ENCODE measurements around the gene LRRC43. TPM values are rescaled to one million over a fixed set of nuclear protein-coding genes. Genes with fewer than 3 reads are reported as not detected.

Gene LRRC43
- total and polyA plus RNA-seq, 10 of the 15 experiments (the other 5 are each of a cell fraction or from before 2014, with no cell fraction given), result 0.23 TPM; not detected in 9

DNA sequence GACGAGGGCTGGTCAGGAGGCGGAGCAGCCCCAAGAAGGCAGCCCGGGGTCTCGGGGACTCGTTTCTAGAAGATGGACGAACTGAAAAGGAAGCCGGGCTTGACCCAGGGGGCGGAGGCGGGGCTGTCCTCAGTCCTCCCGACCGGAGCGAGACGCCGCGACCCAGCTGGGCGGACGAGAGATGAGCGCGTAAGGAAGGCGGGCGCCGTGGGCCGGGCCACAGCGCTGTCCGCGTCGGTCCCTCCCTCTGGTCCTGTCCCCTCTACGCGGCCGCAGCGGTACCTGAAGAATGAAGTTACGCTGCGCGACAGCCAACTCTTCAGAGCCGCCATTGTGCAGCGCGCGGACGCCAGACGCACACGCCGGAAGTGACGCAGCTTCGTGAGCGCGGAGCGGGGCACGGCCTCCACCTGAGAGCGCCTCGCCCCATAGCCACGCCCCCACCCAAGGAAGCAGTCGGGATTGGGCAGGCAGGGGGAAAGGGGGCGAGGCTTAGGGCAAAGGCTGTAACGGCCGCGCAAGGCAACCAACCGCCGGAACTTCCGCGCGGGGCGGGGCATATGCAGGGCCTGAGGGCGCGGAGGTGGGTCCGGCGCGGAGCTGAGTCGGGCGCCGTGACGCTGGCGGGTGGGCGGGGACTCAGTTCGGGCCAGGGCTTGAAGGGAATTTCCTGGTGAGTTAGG, 42.9 kb downstream of the LRRC43 start, which contains the start of gene DIABLO (continued):
- TF ChIP-seq SMAD1 (IDR thresholded peaks at IDR 0.05; ENCODE audit: low read depth, partially characterized antibody) (no peak), IKZF2 (IDR thresholded peaks at IDR 0.05) (no peak; a peak in 1 of 4 replicates), RCOR1 (conservative IDR thresholded peaks at IDR 0.05; ENCODE audit: low read depth, low read length) (no peak), TAF1 (IDR thresholded peaks at IDR 0.05; ENCODE audit: borderline replicate concordance, low read depth, low read length) (peak; percentile 97), CEBPB (IDR thresholded peaks at IDR 0.05; ENCODE audit: borderline replicate concordance in 1 of 2, low read depth in 2 of 2, low read length in 2 of 2) (no peak), IRF4 (IDR thresholded peaks at IDR 0.05; ENCODE audit: low read depth, low read length) (no peak)
- TF ChIP-seq, protein P1, sequence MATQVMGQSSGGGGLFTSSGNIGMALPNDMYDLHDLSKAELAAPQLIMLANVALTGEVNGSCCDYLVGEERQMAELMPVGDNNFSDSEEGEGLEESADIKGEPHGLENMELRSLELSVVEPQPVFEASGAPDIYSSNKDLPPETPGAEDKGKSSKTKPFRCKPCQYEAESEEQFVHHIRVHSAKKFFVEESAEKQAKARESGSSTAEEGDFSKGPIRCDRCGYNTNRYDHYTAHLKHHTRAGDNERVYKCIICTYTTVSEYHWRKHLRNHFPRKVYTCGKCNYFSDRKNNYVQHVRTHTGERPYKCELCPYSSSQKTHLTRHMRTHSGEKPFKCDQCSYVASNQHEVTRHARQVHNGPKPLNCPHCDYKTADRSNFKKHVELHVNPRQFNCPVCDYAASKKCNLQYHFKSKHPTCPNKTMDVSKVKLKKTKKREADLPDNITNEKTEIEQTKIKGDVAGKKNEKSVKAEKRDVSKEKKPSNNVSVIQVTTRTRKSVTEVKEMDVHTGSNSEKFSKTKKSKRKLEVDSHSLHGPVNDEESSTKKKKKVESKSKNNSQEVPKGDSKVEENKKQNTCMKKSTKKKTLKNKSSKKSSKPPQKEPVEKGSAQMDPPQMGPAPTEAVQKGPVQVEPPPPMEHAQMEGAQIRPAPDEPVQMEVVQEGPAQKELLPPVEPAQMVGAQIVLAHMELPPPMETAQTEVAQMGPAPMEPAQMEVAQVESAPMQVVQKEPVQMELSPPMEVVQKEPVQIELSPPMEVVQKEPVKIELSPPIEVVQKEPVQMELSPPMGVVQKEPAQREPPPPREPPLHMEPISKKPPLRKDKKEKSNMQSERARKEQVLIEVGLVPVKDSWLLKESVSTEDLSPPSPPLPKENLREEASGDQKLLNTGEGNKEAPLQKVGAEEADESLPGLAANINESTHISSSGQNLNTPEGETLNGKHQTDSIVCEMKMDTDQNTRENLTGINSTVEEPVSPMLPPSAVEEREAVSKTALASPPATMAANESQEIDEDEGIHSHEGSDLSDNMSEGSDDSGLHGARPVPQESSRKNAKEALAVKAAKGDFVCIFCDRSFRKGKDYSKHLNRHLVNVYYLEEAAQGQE (IDR thresholded peaks at IDR 0.05; ENCODE audit: low read depth, low read length), result no peak
- TF ChIP-seq, protein P2, sequence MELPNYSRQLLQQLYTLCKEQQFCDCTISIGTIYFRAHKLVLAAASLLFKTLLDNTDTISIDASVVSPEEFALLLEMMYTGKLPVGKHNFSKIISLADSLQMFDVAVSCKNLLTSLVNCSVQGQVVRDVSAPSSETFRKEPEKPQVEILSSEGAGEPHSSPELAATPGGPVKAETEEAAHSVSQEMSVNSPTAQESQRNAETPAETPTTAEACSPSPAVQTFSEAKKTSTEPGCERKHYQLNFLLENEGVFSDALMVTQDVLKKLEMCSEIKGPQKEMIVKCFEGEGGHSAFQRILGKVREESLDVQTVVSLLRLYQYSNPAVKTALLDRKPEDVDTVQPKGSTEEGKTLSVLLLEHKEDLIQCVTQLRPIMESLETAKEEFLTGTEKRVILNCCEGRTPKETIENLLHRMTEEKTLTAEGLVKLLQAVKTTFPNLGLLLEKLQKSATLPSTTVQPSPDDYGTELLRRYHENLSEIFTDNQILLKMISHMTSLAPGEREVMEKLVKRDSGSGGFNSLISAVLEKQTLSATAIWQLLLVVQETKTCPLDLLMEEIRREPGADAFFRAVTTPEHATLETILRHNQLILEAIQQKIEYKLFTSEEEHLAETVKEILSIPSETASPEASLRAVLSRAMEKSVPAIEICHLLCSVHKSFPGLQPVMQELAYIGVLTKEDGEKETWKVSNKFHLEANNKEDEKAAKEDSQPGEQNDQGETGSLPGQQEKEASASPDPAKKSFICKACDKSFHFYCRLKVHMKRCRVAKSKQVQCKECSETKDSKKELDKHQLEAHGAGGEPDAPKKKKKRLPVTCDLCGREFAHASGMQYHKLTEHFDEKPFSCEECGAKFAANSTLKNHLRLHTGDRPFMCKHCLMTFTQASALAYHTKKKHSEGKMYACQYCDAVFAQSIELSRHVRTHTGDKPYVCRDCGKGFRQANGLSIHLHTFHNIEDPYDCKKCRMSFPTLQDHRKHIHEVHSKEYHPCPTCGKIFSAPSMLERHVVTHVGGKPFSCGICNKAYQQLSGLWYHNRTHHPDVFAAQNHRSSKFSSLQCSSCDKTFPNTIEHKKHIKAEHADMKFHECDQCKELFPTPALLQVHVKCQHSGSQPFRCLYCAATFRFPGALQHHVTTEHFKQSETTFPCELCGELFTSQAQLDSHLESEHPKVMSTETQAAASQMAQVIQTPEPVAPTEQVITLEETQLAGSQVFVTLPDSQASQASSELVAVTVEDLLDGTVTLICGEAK (IDR thresholded peaks at IDR 0.05; ENCODE audit: borderline replicate concordance), result peak; percentile 84
- TF ChIP-seq, protein P3, sequence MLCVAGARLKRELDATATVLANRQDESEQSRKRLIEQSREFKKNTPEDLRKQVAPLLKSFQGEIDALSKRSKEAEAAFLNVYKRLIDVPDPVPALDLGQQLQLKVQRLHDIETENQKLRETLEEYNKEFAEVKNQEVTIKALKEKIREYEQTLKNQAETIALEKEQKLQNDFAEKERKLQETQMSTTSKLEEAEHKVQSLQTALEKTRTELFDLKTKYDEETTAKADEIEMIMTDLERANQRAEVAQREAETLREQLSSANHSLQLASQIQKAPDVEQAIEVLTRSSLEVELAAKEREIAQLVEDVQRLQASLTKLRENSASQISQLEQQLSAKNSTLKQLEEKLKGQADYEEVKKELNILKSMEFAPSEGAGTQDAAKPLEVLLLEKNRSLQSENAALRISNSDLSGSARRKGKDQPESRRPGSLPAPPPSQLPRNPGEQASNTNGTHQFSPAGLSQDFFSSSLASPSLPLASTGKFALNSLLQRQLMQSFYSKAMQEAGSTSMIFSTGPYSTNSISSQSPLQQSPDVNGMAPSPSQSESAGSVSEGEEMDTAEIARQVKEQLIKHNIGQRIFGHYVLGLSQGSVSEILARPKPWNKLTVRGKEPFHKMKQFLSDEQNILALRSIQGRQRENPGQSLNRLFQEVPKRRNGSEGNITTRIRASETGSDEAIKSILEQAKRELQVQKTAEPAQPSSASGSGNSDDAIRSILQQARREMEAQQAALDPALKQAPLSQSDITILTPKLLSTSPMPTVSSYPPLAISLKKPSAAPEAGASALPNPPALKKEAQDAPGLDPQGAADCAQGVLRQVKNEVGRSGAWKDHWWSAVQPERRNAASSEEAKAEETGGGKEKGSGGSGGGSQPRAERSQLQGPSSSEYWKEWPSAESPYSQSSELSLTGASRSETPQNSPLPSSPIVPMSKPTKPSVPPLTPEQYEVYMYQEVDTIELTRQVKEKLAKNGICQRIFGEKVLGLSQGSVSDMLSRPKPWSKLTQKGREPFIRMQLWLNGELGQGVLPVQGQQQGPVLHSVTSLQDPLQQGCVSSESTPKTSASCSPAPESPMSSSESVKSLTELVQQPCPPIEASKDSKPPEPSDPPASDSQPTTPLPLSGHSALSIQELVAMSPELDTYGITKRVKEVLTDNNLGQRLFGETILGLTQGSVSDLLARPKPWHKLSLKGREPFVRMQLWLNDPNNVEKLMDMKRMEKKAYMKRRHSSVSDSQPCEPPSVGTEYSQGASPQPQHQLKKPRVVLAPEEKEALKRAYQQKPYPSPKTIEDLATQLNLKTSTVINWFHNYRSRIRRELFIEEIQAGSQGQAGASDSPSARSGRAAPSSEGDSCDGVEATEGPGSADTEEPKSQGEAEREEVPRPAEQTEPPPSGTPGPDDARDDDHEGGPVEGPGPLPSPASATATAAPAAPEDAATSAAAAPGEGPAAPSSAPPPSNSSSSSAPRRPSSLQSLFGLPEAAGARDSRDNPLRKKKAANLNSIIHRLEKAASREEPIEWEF (IDR thresholded peaks at IDR 0.05; ENCODE audit: insufficient replicate concordance, low read depth, low read length), result no peak
- TF ChIP-seq, protein P4, sequence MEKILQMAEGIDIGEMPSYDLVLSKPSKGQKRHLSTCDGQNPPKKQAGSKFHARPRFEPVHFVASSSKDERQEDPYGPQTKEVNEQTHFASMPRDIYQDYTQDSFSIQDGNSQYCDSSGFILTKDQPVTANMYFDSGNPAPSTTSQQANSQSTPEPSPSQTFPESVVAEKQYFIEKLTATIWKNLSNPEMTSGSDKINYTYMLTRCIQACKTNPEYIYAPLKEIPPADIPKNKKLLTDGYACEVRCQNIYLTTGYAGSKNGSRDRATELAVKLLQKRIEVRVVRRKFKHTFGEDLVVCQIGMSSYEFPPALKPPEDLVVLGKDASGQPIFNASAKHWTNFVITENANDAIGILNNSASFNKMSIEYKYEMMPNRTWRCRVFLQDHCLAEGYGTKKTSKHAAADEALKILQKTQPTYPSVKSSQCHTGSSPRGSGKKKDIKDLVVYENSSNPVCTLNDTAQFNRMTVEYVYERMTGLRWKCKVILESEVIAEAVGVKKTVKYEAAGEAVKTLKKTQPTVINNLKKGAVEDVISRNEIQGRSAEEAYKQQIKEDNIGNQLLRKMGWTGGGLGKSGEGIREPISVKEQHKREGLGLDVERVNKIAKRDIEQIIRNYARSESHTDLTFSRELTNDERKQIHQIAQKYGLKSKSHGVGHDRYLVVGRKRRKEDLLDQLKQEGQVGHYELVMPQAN (conservative IDR thresholded peaks at IDR 0.05), result peak; percentile 89
- TF ChIP-seq, protein P5, sequence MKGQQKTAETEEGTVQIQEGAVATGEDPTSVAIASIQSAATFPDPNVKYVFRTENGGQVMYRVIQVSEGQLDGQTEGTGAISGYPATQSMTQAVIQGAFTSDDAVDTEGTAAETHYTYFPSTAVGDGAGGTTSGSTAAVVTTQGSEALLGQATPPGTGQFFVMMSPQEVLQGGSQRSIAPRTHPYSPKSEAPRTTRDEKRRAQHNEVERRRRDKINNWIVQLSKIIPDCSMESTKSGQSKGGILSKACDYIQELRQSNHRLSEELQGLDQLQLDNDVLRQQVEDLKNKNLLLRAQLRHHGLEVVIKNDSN (IDR thresholded peaks at IDR 0.05; ENCODE audit: borderline replicate concordance, extremely low read length, insufficient read depth, low read depth, low read length), result no peak

Data from GM12878 (cell line).